ENCODE data around the gene TMEM14B.
"Not testable (repeated sequence)": the region's sequence is repeated elsewhere in the genome, so short reads cannot be mapped to it uniquely, and the experiment has no call there.

The TMEM14B gene

DNA sequence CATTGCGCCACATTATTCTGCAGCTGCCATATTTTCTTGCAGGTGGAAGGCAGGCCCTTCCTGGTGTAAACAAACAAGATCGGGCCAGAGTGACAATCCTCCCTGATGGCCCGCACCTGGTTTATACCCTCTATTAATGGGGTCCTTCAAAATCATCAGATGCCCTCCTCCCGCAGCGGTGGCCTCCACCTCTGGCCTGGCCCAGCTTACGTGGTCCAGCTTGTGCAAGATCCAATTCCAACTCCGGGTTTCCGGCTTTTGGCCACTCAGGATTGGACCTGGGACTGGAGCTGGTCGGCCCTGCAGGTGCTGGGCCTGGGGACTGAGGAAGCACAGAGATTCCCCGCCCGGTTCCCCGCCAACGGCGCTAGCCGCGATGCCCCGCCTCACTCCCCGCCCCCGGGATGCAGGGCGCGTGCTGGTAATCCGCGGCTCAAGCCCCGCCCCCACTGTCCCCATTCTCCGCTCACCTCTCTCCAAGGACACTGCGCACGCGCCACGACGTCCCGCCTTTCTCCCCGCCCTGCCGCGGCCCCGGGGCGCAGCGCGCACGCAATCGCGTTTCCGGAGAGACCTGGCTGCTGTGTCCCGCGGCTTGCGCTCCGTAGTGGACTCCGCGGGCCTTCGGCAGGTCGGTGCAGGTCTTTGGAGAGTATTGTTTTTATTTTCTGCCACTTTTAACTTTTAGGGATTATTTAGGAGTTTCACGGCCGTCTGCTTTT is at the start of gene TMEM14B:
Gene TMEM14B (plus strand): TSS at position 555 of the 722 bp plus-strand sequence. CDS start 1,441 bp downstream, outside the sequence.
- peak; percentile 97 for DNase-seq (ENCODE audit: low read depth)

DNA sequence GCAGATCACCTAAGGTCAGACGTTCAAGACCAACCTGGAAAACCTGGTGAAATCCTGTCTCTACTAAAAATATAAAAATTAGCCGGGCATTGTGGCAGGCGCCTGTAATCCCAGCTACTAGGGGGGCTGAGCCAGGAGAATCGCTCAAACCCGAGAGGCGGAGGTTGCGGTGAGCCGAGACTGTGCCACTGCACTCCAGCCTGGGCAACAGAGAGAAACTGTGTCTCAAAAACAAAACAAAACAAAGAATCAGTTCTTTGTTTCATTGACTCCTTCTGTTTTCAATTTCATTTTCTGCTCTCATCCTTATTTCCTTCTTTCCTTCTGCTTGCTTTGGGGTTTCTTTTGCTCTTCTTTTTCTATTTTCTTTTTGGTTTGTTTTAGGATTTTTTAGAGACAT is 33.6 kb upstream of the TMEM14B start:
- DNase-seq (ENCODE audit: low read depth), result no peak

- DNase-seq (ENCODE audit: low read depth), result peak; percentile 49
Observed at GRCh38 chr6:10719296-10719963, 28.2 kb upstream of the TMEM14B start.

DNA sequence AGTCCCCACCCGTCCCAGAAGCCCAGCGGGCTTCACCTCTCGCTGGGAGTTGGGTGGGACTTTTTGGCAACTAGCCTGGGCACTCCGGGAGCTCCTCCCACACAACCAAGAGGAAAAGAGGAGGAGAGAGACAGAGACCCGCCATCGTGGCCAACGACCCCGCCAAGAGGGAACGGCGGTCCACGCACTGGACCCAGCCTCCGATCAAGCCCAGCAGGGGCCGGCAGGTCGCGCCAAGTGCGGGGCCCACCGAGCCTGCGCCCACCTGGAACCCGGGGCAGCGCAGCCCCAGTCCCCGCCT is 27.7 kb upstream of the TMEM14B start:
- DNase-seq (ENCODE audit: low read depth), result no peak

DNA sequence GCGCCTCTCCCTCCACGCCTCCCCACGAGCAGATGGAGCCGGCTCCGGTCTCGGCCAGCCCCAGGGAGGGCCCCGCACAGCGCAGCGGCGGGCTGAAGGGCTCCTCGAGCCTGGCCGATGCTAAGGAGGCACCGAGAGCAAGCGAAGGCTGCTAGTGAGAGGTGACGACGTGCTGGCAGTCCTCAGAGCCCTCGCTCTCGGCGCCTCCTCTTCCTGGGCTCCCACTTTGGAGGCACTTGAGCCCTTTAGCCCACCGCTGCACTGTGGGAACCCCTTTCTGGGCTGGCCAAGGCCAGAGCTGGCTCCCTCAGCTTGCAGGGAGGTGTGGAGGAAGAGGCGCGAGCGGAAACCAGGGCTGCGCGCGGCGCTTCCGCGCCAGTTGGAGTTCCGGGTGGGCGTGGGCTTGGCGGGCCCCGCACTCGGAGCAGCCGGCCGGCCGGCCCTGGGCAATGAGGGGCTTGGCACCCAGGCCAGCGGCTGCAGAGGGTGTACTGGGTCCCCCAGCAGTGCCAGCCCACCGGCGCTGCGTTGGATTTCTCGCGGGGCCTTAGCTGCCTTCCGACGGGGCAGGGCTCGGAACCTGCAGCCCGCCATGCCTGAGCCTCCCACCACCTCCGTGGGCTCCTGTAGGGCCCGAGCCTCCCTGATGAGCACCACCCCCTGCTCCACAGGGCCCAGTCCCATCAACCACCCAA is 27.2 kb upstream of the TMEM14B start:
- peak; percentile 56 for DNase-seq (ENCODE audit: low read depth)

- DNase-seq (ENCODE audit: low read depth), result not testable (repeated sequence)
Observed at GRCh38 chr6:10720960-10721849, 26.4 kb upstream of the TMEM14B start.

DNA sequence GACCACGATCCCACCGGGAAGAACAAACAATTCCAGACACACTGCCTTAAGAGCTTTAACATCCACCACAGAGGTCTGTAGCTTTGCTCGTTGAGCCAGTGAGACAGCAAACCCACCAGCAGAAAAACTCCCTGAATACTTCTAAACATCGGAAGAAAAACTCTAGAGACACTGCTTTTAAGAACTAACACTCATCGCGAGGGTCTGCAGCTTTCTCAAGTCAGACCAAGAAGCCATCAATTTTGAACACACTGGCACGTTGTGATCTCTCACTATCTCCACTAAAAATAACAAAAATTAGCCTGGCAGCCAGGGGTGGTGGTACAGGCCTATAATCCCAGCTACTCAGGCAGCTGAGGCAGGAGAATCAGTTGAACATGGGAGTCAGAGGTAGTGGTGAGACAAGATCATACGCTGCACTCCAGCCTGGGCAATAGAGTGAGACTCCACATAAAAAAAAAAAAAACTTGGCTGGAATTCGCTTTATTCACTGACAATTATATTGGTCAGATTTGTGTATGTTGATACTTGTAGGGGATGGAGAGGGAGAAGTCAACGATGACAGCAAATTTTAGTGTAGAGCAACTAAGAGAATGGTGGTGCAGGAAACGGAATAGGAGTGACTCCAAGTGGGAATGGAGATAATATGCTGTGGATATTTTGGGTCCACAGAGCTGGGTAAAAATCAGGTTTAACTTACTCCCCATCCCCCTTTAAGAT is 25.6 kb upstream of the TMEM14B start:
- no peak for DNase-seq (ENCODE audit: low read depth)

- no peak for DNase-seq (ENCODE audit: low read depth)
Observed at GRCh38 chr6:10722570-10722819, 25.1 kb upstream of the TMEM14B start.

DNA sequence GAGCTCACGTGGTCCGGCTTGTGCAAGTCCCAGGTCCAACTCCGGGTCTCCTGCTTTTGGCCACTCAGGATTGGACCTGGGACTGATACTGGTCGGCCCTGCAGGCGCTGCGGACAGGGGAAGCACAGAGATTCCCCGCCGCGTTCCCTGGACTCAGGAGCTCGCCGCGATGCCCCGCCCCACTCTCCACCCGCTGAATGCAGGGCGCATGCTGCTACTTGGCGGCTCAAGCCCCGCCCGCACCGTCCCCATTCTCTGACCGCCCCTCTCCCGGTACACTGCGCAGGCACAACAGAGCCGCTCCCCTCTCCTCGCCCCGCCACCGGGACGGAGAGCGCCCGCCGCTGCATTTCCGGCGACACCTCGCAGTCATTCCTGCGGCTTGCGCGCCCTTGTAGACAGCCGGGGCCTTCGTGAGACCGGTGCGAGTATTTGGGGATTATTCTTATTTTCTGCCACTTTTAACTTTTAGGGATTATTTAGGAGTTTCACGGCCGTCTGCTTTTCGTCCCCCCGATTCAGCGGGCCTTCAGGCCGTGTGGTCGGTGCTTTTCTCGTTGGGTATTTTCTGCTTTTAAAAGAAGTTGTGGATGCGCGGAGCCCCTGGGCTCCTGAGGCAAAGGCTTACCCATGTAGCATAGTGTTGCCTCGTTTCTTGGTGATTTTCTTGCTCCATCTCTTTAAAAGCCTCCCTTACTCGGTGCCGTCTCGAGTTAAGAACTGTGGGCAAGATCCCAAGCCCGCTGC is 24.6 kb upstream of the TMEM14B start, which contains the start of gene TMEM14C:
Gene TMEM14C (plus strand): TSS at position 251 of the 747 bp plus-strand sequence. CDS start 1,544 bp downstream, outside the sequence.
- DNase-seq (ENCODE audit: low read depth), result peak; percentile 99

- no peak for DNase-seq (ENCODE audit: low read depth)
Observed at GRCh38 chr6:10723567-10723881, 24.1 kb upstream of the TMEM14B start.

DNA sequence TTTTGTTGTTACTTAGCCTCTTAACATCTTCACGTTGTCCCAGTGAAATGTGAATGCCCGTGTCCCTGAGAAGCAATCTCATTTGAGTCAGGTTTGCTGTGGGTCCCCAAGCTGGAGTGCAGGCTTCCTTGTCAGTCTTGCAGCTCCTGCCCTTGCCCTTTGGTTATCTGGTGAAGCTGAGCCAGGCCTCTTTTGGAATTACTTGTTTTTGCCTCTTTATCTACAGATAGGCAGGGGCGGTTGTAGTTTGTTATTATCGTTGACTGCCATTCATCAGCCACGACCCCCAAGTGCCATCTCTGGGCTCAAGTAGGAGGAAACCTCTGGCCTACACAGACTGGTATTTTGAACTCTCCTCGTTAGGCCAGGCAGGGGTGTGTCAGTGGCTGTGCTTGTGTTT is 22.6 kb upstream of the TMEM14B start:
- no peak for DNase-seq (ENCODE audit: low read depth)

DNA sequence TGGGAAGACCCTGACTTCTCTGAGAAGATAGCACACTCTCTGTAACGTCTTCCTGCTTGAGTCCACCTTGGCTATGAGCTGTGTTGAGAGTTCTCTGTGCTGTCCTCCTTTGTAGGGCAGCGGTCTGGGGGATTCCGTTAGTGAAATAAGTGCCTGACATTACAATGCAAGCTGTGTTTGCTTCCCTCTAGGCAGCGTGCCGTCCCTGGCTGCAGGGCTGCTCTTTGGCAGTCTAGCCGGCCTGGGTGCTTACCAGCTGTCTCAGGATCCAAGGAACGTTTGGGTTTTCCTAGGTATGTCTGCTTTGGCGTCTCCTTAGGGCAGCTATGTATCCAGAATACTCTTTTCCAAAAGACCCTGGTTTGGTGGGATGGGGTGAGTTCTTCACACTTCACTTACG is 21.9 kb upstream of the TMEM14B start:
- no peak for DNase-seq (ENCODE audit: low read depth)

DNA sequence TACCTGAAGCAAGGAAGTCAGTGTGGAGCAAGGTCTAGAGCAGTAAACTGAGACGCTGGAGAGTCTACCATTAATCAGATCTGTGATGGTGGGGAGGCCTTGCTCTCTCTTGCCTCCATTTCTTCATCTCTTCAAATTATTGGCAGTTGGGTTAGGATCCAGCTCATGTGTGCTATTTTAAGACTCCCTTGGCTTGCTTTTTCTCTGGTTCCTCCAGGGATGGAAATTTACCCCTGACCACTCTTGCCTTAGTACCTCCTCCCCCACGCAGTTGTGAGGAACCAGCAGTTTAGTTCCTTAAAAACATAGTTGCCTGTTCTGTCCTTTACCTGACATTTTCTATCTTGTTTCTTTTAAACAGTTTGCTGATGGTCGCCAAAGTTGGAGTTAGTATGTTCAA is 17.4 kb upstream of the TMEM14B start:
- DNase-seq (ENCODE audit: low read depth), result no peak

- DNase-seq (ENCODE audit: low read depth), result no peak
Observed at GRCh38 chr6:10733151-10733715, 14.4 kb upstream of the TMEM14B start.

DNA sequence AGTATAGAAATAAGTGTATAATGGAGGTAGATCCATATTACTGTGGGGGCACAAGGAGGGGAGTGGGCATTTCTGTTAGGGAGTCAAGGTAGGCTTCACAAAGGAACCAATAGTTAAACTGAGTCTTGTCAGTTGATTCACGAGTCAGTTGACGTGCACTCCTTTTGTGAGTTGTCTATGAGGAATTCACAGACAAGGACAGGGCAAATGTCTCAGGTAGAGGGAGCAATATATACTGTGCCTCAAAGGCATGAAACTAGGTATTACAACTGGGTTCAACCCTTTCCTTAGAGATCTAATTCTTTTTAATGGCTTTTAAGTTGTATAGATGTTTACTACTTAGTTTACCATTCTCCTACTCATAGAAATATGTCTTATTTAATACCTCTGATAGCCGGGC is 13.7 kb upstream of the TMEM14B start:
- no peak for DNase-seq (ENCODE audit: low read depth)

GRCh38 chr6:10736731-10737130 is 10.9 kb upstream of the TMEM14B start:
- DNase-seq (ENCODE audit: low read depth), result no peak

GRCh38 chr6:10740061-10740460 is 7.5 kb upstream of the TMEM14B start:
- DNase-seq (ENCODE audit: low read depth), result no peak

DNA sequence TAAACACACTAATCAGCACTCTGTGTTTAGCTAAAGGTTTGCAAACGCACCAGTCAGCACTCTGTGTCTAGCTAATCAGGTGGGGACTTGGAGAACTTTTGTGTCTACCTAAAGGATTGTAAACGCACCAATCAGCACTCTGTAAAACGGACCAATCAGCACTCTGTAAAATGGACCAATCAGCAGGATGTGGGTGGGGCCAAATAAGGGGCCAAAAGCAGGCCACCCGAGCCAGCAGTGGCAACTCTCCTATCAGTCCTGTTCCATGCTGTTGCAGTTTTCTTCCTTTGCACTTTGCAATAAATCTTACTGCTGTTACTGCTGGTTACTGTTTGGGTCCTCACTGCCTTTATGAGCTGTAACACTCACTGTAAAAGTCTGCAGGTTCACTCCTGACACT is 6.0 kb upstream of the TMEM14B start:
- not testable (repeated sequence) for DNase-seq (ENCODE audit: low read depth)

- DNase-seq (ENCODE audit: low read depth), result no peak
Observed at GRCh38 chr6:10742251-10742650, 5.4 kb upstream of the TMEM14B start.

DNA sequence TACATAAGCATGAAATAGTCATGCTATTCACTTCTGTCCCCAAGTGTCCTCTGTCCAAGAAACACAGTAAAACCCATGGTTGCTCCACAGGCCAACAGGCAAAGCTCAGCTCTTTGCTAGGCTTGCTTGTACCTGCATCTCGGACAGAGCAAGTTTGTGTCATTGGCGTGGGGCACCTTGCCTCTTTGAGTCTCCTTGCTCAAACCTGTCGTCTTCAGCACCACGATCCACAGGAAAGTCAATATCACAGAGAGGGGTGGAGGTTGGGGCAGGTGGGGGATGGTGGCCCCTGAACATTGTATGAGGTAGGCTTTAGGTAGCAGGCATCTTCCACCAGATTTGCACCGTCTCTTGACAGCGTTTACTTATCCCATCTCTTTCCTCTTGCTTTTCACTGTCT is 4.1 kb upstream of the TMEM14B start:
- DNase-seq (ENCODE audit: low read depth), result no peak

- no peak for DNase-seq (ENCODE audit: low read depth)
Observed at GRCh38 chr6:10745116-10745515, 2.5 kb upstream of the TMEM14B start.

Measured in EH (cell line).